Astrocyte (in vitro differentiated cells and primary cell): ENCODE results near the gene STX16.

Experiments
- CTCF ChIP-seq: IDR thresholded peaks from 2 replicates; pipeline ENCODE4 v1.5.1; 2011; ENCODE audit warnings: low read depth, mild to moderate bottlenecking, inconsistent platforms, low read length, moderate library complexity; ENCODE audit not compliant: insufficient read depth
- EZH2 ChIP-seq: IDR thresholded peaks from 2 replicates; pipeline ENCODE4 v1.6.1; 2012; ENCODE audit warnings: mild to moderate bottlenecking, low read length, inconsistent platforms; ENCODE audit not compliant: insufficient read depth

GRCh38 chr20:58619077-58619863 is 31.8 kb upstream of the STX16 start:
- no peak for TF ChIP-seq CTCF
- no peak for TF ChIP-seq EZH2
